IPS-15b (cell line): ENCODE data around the gene NHEJ1.
"Not testable (repeated sequence)": the region's sequence is repeated elsewhere in the genome, so short reads cannot be mapped to it uniquely, and the experiment has no call there.

Experiments used
- H3K27me3 ChIP-seq: one replicate; pipeline ENCODE4 v1.6.1; 2013; ENCODE audit warnings: low read length; ENCODE audit not compliant: control insufficient read depth, insufficient read depth
- H3K36me3 ChIP-seq: one replicate; pipeline ENCODE4 v1.6.1; 2013; ENCODE audit warnings: low read length; ENCODE audit not compliant: control insufficient read depth, insufficient read depth
- H3K4me1 ChIP-seq: one replicate; pipeline ENCODE4 v1.6.1; 2013; ENCODE audit warnings: mild to moderate bottlenecking, low read length; ENCODE audit not compliant: control insufficient read depth, insufficient read depth
- H3K4me3 ChIP-seq: one replicate; pipeline ENCODE4 v1.5.1; 2013; ENCODE audit warnings: low read depth, low read length
- H3K9ac ChIP-seq: one replicate; pipeline ENCODE4 v1.6.1; 2013; ENCODE audit warnings: low read depth, mild to moderate bottlenecking, low read length
- H3K9me3 ChIP-seq: one replicate; pipeline ENCODE4 v1.6.1; 2013; ENCODE audit warnings: mild to moderate bottlenecking, low read length; ENCODE audit not compliant: control insufficient read depth, insufficient read depth

NHEJ1 gene

DNA sequence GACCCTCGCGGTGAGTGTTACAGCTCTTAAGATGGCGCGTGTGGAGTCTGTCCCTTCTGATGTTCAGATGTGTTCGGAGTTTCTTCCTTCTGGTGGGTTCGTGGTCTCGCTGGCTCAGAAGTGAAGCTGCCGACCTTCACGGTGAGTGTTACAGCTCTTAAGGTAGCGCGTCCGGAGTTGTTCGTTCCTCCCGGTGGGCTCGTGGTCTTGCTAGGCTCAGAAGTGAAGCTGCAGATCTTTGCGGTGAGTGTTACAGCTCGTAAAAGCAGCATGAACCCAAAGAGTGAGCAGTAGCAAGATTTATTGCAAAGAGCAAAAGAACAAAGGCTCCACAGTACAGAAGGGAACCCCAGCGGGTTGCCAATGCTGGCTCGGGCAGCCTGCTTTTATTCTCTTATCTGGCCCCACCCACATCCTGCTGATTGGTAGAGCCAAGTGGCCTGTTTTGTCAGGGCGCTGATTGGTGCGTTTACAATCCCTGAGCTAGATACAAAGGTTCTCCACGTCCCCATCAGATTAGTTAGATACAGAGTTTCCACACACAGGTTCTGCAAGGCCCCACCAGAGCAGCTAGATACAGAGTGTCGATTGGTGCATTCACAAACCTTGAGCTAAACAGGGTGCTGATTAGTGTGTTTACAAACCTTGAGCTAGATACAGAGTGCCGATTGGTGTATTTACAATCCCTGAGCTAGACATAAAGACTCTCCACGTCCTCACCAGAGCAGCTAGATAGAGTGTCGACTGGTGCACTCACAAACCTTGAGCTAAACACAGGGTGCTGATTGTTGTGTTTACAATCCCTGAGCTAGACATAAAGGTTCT is 40.1 kb upstream of the NHEJ1 start:
- not testable (repeated sequence) for H3K4me1 ChIP-seq, H3K9me3 ChIP-seq, H3K9ac ChIP-seq, H3K36me3 ChIP-seq, H3K27me3 ChIP-seq, H3K4me3 ChIP-seq

DNA sequence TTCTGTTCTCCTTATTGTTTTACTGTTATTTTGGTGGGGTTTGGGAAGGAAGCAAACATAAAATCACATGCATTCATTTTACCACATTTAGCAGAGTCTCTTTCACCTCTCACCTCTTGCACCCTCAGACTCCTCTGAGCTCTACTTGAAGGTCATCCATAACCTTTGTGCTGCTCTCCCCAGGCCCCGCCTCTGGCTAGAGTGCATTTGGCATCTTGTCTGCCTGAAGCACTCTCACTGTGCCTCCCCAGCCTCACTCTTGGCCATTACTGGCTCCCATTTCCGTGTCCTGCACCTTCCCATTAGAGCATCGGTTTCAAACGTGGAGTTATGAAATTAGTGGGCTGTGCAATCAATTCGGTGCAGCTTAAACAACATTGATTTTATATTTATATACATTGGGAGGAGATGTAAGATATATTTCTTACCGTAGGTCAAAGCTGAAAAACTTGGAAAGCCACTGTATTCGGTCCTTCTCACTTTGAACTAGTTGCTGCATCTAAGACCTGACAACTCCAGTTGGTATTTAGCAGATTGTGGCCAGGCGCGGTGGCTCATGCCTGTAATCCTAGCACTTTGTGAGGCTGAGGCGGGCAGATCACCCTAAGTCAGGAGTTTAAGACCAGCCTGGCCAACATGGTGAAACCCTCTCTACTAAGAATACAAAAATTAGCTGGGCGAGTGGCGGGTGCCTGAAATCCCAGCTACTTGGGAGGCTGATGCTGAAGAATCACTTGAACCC is 39.0 kb upstream of the NHEJ1 start:
- Histone ChIP-seq H3K27me3 (no peaks in the 10 kb centered on the region), H3K4me3 (no peak overlapping the region), H3K9me3 (no peaks in the 10 kb centered on the region), H3K36me3 (no peaks in the 10 kb centered on the region), H3K9ac (no peak overlapping the region), H3K4me1 (no peaks in the 10 kb centered on the region)

DNA sequence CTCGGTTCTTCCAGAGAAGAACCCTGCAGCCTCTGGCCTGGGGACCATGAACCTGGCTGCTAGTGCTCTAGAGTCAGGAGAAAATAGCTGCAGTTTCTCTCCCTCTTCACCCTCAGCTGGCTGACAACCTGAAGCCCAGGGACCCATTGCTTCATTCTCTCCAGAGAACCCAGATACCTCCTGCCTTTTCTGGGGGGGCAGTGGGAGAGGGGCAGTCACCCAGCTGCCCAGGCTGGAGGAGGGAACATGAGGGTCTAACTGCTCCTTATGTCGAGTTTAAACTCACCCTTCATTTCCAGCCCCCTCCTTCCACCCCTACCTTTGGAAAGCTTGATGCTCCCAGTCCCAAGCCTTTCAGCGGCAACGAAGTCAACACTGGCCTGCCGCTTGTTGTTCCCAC is 38.4 kb upstream of the NHEJ1 start:
- Histone ChIP-seq H3K4me3 (no peak overlapping the region), H3K27me3 (no peaks in the 10 kb centered on the region), H3K4me1 (no peaks in the 10 kb centered on the region), H3K9ac (no peak overlapping the region), H3K9me3 (no peaks in the 10 kb centered on the region), H3K36me3 (no peaks in the 10 kb centered on the region)

DNA sequence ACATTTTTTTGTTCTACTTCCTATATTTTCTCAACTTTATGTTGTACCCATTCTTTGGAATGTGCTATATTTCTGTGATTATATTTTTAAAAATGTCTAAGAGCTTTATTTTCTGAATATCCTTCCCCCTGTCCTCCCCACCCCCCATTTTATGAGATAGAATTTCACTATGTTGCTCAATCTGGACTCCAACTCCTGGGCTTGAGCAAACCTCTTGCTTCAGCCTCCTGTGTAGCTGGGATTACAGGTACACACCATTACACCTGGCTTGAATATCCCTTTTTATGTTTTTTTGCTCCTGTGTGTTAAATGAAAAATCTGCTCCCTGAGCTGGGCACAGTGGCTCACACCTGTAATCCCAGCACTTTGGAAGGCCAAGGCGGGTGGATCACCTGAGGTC is 36.8 kb upstream of the NHEJ1 start:
- Histone ChIP-seq H3K36me3 (no peaks in the 10 kb centered on the region), H3K4me1 (no peaks in the 10 kb centered on the region), H3K9me3 (no peaks in the 10 kb centered on the region)

DNA sequence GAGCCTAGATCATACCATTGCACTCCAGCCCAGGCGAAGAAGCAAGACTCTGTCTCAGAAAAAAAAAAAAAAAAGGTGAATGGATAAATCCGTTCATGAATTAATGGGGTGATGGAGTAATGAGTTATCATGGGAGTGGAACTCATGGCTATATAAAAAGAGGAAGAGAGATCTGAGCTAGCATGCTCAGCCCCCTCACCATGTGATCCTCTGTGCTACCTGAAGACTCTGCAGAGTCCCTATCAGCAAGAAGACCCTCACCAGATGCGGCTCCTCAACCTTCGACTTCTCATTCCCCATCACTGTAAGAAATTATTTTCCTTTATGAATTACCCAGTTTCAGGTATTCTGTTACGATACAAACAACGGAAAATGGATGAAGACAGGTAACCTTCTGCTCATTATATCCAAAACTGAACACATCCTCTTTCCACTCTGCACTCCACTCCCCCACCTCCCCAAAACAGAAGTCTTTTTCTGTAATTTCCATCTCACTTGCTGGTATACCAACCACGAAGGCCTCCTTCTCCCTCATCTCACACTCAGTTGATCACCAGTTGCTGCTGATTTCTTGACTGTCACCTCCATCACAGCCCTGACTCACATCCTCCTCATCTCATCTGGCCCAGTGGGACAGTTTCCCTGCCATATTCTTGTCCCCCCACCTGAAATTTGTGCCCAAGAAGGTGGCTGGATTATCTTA is 26.3 kb upstream of the NHEJ1 start:
- Histone ChIP-seq H3K36me3 (peaks cover 11% of the 10 kb centered on the region), H3K27me3 (no peaks in the 10 kb centered on the region), H3K9ac (no peak overlapping the region), H3K9me3 (no peaks in the 10 kb centered on the region), H3K4me3 (no peak overlapping the region), H3K4me1 (no peaks in the 10 kb centered on the region)

More for the DNA sequence above, 36.8 kb upstream of the NHEJ1 start:
- Histone ChIP-seq H3K4me3 (no peak overlapping the region), H3K27me3 (no peaks in the 10 kb centered on the region), H3K9ac (no peak overlapping the region)

DNA sequence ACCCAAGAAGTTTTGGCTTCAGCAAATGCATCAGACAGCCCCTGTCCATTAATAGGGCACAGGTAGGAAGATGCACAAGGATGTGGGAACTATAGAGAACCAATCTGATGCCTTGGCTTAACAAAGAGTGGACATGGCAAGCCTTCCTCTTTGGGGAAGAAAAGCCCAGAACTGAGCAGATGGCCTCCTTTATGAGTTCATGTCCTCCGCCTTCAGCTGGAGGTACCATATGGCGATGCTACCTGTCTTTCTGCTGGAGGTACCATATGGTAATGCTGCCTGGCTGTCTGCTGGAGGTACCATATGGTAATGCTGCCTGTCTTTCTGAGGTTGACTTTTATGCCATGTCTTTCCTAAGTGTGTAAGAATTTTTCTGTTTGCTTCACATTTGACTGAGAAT is 23.5 kb upstream of the NHEJ1 start:
- H3K36me3 ChIP-seq: peaks cover 30% of the 10 kb centered on the region
- H3K4me1 ChIP-seq: no peaks in the 10 kb centered on the region
- no peaks in the 10 kb centered on the region for H3K9me3 ChIP-seq
- no peak overlapping the region for H3K4me3 ChIP-seq
- H3K9ac ChIP-seq: no peak overlapping the region
- no peaks in the 10 kb centered on the region for H3K27me3 ChIP-seq

DNA sequence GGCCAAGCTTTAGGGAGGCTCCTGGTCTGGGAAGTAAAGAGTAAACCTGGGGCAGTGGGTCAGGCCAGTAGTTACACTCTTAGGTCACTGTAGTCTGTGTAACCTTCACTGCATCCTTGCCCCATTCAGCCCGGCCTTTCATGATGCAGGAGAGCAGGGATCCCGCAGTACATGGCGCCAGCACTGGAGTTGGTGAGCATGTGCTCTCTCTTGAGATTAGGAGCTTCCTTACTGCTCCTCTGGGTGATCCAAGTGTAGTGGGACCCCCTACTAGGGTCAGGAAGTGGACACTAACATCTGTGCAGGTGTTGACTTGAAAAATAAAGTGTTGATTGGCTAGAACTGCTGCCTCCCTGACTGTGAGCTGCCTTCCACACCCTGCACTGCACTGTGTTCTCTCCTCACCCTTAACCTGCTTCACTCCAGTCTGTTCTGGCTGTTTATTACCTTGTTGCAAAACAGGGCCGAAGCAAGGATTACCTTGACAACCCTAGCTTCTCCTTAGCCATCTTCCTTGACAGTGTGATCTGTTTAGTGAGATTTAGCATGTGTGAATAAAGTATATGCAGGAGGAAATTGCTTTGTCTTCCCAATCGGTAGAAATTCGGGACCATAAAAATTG is 22.6 kb upstream of the NHEJ1 start:
- H3K9ac ChIP-seq: no peak overlapping the region
- H3K36me3 ChIP-seq: peaks cover 30% of the 10 kb centered on the region
- H3K4me1 ChIP-seq: no peaks in the 10 kb centered on the region
- H3K9me3 ChIP-seq: no peaks in the 10 kb centered on the region
- H3K27me3 ChIP-seq: no peaks in the 10 kb centered on the region
- no peak overlapping the region for H3K4me3 ChIP-seq

DNA sequence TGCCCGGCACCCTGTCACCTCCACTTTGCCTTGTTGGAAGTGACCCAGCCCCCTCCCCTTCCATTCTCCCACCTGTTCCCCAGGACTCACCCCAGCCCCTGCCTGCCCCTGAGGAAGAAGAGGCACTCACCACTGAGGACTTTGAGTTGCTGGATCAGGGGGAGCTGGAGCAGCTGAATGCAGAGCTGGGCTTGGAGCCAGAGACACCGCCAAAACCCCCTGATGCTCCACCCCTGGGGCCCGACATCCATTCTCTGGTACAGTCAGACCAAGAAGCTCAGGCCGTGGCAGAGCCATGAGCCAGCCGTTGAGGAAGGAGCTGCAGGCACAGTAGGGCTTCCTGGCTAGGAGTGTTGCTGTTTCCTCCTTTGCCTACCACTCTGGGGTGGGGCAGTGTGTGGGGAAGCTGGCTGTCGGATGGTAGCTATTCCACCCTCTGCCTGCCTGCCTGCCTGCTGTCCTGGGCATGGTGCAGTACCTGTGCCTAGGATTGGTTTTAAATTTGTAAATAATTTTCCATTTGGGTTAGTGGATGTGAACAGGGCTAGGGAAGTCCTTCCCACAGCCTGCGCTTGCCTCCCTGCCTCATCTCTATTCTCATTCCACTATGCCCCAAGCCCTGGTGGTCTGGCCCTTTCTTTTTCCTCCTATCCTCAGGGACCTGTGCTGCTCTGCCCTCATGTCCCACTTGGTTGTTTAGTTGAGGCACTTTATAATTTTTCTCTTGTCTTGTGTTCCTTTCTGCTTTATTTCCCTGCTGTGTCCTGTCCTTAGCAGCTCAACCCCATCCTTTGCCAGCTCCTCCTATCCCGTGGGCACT is 21.9 kb upstream of the NHEJ1 start:
- no peaks in the 10 kb centered on the region for H3K27me3 ChIP-seq
- no peak overlapping the region for H3K4me3 ChIP-seq
- H3K4me1 ChIP-seq: no peaks in the 10 kb centered on the region
- no peaks in the 10 kb centered on the region for H3K9me3 ChIP-seq
- H3K36me3 ChIP-seq: peaks cover 30% of the 10 kb centered on the region
- no peak overlapping the region for H3K9ac ChIP-seq

DNA sequence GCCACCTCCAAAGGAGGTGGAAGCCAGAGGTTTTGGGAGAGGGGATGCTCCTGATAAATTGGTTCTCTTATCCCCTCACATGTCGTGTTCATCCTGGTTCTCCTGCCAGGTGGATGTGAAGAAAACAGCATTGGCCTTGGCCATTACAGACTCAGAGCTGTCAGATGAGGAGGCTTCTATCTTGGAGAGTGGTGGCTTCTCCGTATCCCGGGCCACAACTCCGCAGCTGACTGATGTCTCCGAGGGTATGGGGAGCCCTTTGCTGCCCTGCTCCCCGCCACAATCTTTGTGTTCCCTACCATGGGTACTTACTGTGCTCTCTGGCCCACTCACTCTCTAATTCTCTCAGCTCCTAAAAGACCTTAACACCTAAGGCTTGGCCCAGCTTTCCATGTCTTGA is 20.9 kb upstream of the NHEJ1 start:
- no peak overlapping the region for H3K9ac ChIP-seq
- peaks cover 30% of the 10 kb centered on the region for H3K36me3 ChIP-seq
- no peaks in the 10 kb centered on the region for H3K4me1 ChIP-seq
- no peak overlapping the region for H3K4me3 ChIP-seq
- H3K9me3 ChIP-seq: no peaks in the 10 kb centered on the region
- no peaks in the 10 kb centered on the region for H3K27me3 ChIP-seq

DNA sequence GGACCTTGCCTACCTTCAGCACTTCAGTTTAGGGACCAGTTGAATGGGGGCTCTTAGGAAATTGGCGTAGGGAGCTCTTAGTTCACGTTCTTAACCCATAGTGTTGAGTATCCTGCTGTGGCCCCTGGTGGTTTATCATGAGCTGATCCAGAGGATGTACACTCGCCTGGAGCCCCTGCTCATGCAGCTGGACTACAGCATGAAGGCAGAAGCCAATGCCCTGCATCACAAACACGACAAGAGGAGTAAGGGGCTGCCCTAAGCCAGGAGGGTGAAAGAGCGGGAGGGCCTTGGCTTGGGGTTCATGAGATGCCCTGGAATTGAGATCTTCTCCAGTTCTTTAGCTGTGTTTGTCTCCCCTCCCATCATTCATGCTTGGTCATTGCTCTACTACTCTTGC is 20.3 kb upstream of the NHEJ1 start:
- peaks cover 30% of the 10 kb centered on the region for H3K36me3 ChIP-seq

More for the DNA sequence above, 20.3 kb upstream of the NHEJ1 start:
- no peak overlapping the region for H3K9ac ChIP-seq
- H3K4me3 ChIP-seq: no peak overlapping the region
- no peaks in the 10 kb centered on the region for H3K27me3 ChIP-seq
- no peaks in the 10 kb centered on the region for H3K4me1 ChIP-seq
- no peaks in the 10 kb centered on the region for H3K9me3 ChIP-seq
